GM10847 (cell line): ENCODE measurements around the gene EIF5A.
A peak's percentile ranks its signal among the peaks of the same experiment; 100 is the strongest.

Experiments
- POLR2A ChIP-seq: IDR thresholded peaks from 2 replicates; pipeline ENCODE4 v1.6.1; 2011; ENCODE audit not compliant: insufficient read length; ENCODE audit errors: extremely low read depth

EIF5A gene

GRCh38 chr17:7306911-7307685 is at the start of gene EIF5A:
EIF5A (plus strand) TSS chr17:7307628; CDS start chr17:7309636, 2,008 bp downstream.
- TF ChIP-seq POLR2A, result peak; percentile 58

DNA sequence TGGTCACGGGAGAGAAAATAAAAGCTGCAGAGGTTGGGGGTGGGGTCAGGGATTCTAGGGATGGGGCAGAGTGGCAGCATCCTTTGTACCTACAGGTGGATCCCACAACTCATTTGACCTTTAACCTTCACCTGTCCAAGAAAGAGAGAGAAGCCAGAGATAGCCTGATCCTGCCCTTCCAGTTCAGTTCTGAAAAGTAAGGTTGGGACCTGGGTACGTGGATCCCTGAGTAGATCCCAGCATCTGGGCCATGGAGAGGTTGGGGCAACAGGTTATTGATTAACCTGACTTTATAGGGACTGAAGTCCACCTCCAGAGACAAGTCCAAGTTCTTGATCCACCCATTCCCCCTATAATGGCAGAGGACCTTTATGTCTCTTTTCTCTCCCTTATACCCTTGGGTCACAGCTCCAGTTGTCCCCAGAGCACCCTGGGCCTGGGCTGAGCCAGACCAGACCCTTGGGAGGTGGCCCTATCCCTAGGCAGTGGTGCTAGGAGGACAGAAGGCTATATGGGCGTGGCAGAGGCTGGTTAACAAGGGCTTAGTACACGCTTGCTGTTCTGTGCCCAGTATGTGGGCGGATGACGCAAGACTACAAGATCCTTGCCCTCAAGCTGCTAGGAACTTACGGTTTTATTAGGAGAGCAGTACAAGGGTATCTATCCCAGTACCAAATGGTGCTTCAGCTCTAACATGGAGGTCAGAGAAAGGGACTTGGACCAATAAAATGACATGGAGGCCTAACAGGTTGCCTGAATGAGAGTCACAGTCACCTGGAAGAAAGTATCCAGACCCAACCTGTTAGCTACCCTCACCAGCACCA is 48.5 kb upstream of the EIF5A start:
- no peak for TF ChIP-seq POLR2A

- no peak for TF ChIP-seq POLR2A
These were observed 47.9 kb upstream of the EIF5A start for GRCh38 chr17:7259555-7259889.

DNA sequence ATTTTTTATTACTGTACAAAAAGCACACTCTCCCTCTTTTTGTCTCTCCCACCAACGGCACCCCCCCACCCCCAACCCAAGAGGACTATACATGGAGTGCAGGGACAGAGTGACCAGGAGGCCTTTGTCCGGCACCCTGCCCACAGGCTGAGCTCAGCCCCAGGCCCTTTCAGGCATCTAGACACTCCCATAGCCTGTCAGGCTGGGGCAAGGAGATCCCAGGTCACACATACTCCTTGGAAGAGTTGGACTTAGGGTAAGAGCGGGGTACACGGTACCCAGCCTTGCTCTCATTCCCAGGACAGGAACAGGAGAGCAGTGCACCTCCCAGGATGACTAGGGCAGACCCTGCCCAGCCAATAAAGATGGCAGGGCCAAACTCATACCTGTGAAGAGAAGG is 47.3 kb upstream of the EIF5A start:
- no peak for TF ChIP-seq POLR2A

- TF ChIP-seq POLR2A, result no peak
These were observed 46.6 kb upstream of the EIF5A start for GRCh38 chr17:7260651-7261378.

DNA sequence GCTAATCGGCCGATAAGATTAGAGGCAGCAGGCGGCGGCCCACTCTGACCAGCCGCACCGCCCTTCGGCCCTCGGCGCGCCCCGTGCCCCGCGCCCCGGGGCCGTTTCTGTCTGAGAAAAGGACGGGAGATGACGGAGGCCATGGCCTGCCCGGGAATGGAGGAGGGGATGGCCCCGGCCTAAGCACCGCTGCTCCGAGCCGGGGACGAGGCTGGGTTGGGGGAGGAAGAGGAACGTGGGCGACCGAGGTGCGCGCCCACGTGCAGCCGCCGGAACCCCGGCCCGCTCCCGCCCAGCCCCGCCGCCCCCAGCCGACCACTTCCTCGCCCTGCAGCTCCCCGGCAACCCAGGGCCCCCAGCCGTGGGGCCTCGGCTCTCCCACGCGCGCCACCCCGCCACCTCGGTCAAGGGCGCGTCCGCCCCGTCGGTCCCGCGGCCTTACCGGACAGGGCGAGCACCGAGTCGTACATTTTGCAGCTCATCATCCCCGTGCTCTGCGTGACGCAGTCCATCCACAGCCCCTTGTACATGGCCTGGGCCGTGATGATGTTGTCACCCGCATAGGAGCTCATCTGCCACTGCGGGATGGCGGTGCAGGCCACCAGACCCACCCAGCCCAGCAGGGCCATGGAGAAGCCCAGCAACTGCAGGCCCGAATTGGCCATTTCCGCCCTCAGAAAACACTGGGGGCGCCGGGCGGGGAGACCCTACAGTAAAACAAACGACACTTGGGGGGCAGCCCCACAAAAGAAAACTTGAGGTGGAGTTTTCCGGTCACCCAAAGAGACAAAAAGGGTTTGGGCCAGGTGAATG is 45.8 kb upstream of the EIF5A start:
- TF ChIP-seq POLR2A, result no peak

DNA sequence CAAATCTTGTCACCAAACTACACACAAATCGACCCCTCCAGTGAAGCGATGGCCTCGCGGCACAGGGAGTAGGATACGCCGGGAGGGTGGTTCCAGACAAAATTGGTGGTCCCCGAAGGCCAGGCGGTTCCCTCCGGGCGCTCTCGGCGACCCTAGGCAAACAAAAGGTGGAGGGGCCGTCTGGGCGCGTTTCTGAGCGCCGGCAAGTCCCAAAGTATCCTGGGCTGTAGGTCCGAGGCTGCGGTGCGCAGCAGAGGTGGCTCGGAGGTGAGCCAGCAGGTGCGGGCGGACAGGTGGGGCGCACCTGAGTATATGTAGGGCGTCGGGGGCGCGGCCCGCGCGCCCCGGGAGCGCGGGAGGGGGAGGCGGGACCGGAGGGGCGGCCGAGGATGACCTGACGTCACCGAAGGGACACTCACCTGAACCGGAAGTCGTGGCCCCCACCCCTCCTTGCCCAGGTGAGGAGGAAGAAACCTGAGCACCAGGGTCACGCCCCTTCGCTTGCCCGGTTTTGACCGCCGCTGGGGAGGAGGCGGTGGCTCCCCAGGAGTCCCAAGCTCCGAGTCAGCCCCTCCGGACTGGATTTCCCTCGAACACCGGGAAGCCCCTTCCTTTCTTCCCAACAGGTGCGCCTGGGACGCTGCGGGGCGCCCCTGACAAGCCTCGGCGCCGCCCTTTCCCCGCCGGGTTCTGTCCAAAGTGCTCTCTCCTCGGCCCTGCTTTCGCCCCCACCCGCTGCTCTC is 45.1 kb upstream of the EIF5A start, which contains the start of gene CLDN7:
Gene CLDN7 (minus strand): TSS at position 287 of the 743 bp plus-strand sequence. CDS start 435 bp downstream, outside the sequence.
- no peak for TF ChIP-seq POLR2A

DNA sequence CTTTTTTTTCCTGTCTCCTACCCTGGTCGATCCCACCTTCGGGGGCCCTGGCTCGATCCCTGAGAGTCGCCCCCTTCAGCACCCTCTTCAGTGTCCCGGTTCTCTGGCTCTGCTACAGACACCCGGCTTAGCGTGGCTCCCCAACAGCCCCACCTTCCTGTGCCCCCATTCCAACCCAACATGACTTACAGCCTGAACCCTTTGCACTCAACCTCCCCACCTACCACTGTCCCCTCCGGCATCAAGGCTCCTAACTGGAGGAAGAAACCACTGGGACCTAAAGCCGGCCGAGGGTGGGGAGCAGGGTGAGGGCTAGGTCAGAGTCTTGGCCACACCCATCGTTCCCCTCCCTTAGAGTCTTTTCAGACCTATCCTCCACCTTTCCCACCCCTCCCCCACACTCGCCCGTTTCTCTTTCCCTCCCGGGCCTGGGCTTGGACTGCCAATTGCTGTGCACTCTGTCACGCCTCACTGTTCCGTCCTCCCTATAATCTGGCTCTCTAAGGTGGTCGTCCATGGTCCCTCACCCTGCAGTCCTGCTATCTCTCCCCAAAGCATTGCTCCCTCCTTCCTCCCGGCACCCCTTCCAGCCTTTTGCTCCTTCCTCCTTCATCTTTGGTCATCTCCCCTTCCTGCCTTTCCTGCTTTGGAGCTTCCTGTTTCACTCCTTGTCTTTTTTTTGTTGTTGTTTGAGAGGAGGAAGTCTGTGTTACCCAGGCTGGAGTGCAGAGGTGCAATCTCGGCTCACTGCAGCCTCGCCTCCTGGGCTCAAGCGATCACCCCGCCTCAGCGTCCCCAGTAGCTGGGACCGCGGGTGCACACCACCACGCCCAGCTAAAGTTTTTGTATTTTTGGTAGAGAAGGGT is 44.3 kb upstream of the EIF5A start:
- no peak for TF ChIP-seq POLR2A

DNA sequence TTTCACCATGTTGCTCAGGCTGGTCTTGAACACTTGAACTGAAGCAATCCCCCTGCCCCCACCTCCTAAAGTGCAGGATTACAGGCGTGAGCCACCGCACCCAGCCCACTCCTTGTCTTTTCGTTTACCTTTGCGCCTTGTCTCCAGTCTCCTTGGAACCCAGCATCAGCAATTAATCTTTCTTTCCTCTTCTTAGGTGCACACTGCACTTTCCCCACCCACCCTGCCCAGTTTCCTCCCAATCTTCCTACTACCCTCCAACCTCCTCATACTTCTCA is 43.7 kb upstream of the EIF5A start:
- TF ChIP-seq POLR2A, result no peak

DNA sequence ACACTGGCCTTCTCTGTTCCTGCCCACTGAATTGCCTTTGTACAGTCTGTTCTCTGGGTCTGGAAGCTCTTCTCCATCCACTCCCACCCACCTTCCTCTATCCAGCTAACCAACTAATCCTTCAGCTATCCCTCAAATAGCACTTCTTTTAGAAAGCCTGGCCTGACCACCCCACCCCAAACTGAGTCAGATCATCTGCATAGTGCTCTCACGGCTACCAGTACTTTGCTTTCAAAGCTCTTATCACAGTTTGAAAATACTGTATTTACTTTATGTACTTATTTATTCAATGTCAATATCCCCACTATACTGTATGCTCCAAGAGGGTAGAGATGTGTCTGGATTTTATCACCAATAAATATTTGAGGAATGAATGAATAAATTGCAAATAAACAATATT is 40.6 kb upstream of the EIF5A start:
- TF ChIP-seq POLR2A, result no peak

DNA sequence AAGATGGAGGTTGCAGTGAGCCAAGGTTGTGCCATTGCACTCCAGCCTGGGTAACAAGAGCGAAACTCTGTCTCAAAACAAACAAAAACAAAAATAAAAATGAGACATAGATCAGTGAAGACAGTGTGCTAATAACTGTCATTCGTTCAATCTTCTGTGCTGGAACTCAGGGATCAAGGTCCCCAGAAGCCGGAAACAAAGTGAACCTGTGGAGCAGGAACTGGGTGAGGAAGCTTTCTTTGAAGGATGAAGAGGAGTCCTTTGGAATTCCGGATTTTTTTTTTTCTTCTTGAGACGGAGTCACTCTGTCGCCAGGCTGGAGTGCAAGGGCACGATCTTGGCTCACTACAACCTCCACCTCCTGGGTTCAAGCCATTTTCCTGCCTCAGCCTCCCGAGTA is 28.0 kb upstream of the EIF5A start:
- no peak for TF ChIP-seq POLR2A

GRCh38 chr17:7280519-7281073 is 26.8 kb upstream of the EIF5A start:
- TF ChIP-seq POLR2A, result no peak

DNA sequence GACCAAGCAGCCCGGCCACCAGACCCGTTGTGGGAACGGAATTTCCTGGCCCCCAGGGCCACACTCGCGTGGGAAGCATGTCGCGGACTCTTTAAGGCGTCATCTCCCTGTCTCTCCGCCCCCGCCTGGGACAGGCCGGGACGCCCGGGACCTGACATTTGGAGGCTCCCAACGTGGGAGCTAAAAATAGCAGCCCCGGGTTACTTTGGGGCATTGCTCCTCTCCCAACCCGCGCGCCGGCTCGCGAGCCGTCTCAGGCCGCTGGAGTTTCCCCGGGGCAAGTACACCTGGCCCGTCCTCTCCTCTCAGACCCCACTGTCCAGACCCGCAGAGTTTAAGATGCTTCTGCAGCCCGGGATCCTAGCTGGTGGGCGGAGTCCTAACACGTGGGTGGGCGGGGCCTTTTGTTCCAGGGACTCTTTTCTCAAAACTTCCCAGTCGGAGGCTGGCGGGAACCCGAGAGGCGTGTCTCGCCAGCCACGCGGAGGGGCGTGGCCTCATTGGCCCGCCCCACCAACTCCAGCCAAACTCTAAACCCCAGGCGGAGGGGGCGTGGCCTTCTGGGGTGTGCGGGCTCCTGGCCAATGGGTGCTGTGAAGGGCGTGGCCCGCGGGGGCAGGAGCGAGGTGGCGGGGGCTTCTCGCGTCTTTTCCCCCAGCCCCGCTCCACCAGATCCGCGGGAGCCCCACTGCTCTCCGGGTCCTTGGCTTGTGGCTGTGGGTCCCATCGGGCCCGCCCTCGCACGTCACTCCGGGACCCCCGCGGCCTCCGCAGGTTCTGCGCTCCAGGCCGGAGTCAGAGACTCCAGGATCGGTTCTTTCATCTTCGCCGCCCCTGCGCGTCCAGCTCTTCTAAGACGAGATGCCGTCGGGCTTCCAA is 26.1 kb upstream of the EIF5A start, which contains the start of gene SLC2A4:
Gene SLC2A4 (plus strand): TSS at position 645 of the 879 bp plus-strand sequence. CDS start 217 bp downstream, at position 862.
- TF ChIP-seq POLR2A, result no peak
